GM18909 (cell line): ENCODE measurements around the gene ABHD15.
A peak's percentile ranks its signal among the peaks of the same experiment; 100 is the strongest.
"Not testable (repeated sequence)": the region's sequence is repeated elsewhere in the genome, so short reads cannot be mapped to it uniquely, and the experiment has no call there.

ENCODE experiments used
- ATAC-seq: cut with Tn5 transposase; IDR thresholded peaks from one replicate; pipeline ENCODE4 v1.9.1; 2021; ENCODE audit warnings: mild to moderate bottlenecking; ENCODE audit not compliant: unreplicated experiment, poor library complexity

The ABHD15 gene

DNA sequence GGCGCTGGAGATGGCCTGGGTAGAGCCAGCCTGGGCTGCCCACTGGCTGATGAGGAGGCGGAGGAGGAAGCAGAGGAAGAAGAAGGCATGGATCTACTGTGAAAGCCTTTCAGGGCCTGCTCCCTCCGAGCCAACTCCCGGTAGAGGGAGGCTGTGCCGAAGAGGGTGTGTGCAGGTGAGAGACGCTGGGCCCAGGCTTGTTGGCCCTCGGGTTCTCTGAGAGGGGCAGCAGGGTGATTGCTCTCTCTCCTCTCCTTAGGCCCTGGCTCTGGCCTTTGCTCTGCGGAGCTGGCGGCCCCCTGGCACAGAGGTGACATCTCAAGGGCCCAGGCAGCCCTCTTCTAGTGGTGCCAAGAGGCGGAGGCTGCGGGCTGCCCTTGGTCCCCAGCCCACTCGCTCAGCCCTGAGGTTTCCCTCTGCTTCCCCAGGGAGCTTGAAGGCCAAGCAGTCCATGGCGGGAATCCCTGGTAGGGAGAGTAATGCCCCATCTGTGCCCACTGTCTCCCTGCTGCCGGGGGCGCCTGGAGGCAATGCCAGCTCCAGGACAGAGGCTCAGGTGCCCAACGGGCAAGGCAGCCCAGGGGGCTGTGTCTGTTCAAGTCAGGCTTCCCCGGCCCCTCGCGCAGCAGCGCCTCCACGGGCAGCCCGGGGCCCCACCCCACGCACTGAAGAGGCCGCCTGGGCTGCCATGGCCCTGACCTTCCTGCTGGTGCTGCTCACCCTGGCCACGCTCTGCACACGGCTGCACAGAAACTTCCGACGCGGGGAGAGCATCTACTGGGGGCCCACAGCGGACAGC lies 5.2 kb upstream of the ABHD15 start:
- no peak for ATAC-seq

GRCh38 chr17:29571486-29571882 lies 4.6 kb upstream of the ABHD15 start:
- no peak for ATAC-seq

GRCh38 chr17:29570521-29570920 lies 3.7 kb upstream of the ABHD15 start:
- no peak for ATAC-seq

- no peak for ATAC-seq
Measured at GRCh38 chr17:29569245-29569950, 2.6 kb upstream of the ABHD15 start.

GRCh38 chr17:29568331-29569244 lies 1.8 kb upstream of the ABHD15 start, which contains the start of gene TP53I13:
Gene TP53I13, plus strand, starts transcription at chr17:29568701. Its CDS starts 58 bp downstream, at chr17:29568759.
- peak; percentile 46 for ATAC-seq

DNA sequence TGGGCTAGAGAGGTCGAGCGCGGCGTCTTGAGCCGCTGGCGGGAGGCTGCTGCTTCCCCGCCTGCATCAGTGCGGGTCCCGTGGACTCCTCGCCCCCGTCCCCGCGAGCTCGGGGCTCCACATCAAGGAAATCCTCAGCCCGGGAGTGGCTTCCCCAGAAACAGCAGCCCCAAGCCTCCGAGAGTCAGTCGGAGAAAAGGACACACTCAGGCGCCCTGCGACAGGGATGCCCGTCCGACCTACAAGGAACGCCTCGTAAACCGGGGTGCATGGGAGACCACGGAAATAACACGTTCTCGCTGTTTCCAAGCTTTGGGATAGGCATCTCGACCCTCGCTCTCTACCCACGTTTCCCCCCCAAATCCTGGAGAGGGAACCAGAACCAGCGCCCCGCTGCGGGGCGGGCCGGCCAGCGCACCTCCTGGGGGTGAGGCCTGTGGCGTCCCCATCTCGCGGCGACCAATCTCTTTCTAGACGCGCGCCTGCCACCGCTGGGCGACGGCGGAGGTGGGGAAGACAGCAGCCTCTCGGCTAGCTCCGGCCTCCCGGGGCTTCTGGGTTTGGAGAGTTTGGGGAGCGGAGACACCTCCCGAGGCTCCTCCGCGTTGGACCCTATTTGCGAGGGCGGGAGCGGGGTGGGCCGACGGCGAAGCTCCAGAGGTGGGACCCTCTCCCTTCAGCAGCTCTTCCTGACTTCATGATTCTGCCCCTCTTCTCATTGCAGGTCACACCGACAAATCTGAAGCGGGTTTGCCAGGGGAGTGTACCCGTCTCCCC lies 905 bp upstream of the ABHD15 start:
- peak; percentile 39 for ATAC-seq

DNA sequence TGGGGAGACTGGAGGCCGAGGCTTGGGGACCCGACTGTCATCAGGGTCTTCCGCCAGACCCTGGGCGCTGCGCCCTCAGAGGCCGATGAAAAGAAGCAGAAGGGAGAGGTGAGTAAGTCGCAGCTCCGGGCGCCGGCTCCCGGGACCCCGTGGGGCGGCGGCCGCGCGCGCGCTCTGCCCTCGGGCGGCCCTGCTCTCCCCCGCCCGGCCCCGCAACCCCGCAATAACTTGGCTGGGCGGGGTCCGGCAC lies 392 bp upstream of the ABHD15 start:
- ATAC-seq = peak; percentile 4

GRCh38 chr17:29565643-29566472 lies 979 bp downstream of the ABHD15 start:
- no peak for ATAC-seq

- ATAC-seq = no peak
Measured at GRCh38 chr17:29563816-29564215, 3.0 kb downstream of the ABHD15 start.

DNA sequence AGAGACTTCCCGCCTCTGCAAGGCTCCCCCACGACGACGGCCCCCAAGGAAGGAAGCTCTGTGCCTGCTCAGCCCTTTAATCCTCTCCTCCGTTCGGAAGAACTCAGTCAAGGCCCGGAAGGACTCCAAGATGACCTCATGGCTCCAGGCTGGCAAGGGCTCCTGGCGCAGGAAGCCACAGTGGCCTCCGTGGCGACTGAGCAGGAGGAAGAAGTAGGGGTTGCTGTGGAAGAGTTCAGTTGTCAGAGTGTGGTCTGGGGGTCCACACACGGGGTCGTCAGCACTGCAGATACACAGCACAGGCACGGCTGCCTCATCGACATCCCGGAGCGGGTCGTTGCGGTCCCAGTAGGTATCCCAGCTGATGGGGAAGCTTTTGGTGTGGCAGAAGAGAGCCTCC lies 4.2 kb downstream of the ABHD15 start:
- ATAC-seq = no peak

GRCh38 chr17:29561554-29562517 lies 5.0 kb downstream of the ABHD15 start:
- ATAC-seq = no peak

- no peak for ATAC-seq
Measured at GRCh38 chr17:29560316-29560715, 6.5 kb downstream of the ABHD15 start.

DNA sequence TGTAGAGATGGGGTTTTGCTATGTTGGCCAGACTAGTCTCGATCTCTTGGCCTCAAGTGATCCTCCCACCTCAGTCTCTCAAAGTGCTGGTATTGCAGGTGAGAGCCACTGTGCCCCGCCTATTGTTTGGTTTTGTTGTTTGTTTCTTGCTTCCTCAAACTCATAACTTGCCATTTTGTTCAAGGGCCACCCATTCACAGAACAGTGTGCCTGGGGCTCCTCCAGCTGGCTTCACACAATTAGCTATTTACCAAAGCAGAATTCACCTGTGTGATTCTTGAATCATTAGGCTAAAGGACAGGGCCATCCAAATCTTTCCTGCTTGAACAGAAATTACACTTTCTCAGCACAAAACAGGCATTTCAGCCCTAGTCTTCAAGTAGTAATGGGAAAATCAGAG lies 7.2 kb downstream of the ABHD15 start:
- no peak for ATAC-seq

DNA sequence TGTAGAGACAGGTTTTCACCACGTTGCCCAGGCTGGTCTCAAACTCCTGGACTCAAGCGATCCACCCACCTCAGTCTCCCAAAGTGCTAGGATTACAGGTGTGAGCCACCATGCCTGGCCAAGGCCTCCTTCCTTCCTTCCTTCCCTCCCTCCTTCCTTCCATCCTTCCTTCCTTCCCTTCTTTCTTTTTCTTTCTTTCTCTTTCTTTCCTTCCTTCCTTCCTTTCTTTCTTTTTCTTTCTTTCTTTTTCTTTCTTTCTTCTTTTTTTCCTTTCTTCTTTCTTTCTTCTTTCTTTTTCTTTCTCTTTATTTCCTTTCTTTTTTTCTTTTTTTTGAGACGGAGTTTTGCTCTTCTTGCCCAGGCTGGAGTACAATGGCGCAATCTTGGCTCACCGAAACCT lies 8.7 kb downstream of the ABHD15 start:
- not testable (repeated sequence) for ATAC-seq

DNA sequence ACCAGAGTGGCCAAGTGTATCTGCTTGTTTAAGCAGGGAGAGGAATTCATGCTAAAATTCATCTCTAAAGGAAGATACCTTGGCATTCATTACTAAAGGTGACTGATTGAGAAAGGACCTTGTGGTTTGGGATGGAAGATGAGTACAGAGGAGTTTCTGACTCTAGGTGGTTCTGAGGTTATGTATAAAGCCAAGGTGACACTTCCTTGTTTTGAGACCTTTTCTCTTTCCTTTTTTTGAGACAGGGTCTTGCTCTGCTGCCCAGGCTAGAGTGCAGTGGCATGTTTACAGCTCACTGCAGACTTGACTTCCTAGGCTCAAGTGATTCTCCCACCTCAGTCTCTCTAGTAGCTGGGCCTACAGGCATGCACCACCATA lies 9.1 kb downstream of the ABHD15 start:
- ATAC-seq = no peak

DNA sequence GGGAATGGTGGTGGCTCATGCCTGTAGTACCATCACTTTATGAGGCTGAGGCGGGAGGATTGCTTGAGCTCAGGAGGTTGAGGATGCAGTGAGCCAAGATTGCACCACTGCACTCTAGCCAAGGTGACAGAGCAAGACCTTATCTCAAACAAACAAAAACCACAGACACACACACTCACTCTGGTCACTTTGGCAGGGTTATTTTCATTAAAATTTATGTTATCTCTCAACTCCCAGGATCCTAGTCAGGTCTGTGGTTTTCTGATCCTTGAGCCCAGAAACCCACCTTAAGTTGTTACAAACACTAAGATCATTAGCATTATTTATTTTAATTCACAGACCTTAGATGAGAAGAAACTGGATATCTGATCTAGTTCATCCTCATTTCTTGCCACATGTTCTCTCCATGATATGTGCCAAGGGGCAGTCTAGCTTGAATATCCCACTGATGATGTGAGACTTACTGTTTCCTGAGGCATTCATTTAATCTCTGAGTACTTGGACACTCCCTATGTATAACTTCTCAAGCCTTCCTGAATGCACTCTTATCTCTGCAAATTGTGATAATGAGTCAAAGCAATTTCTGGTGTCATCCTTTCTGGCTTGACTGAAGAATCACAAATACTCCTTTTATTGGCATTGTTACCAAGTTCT lies 9.6 kb downstream of the ABHD15 start:
- no peak for ATAC-seq

- no peak for ATAC-seq
Measured at GRCh38 chr17:29555840-29556239, 11.0 kb downstream of the ABHD15 start.
